ENCODE data around the gene PFN1. TPM values are rescaled to one million over a fixed set of nuclear protein-coding genes. Genes with fewer than 3 reads are reported as not detected.
A peak's percentile ranks its signal among the peaks of the same experiment; 100 is the strongest.

The PFN1 gene
- total RNA-seq, 2 donors from 2014 or later, result 1,225 to 1,232 TPM

GRCh38 chr17:4973256-4974114 lies 25.2 kb upstream of the PFN1 start:
- DNase-seq, result no peak
- H3K4me1 Mint-ChIP-seq (ENCODE audit: low read depth), result peaks cover 33% of the 10 kb centered on the region
- H3K36me3 Mint-ChIP-seq (ENCODE audit: insufficient read depth in 2 of 2), result peaks cover 14 to 38% of the 10 kb centered on the region in 2 donors
- no peaks in the 10 kb centered on the region for H3K27me3 Mint-ChIP-seq (ENCODE audit: low read depth)
- no peak for ATAC-seq (replicated peaks in 1 of 2)
- peak overlapping the region; percentile 20 for H3K27ac Mint-ChIP-seq
- no peak overlapping the region for H3K4me3 Mint-ChIP-seq
- H3K9me3 Mint-ChIP-seq, result no peaks in the 10 kb centered on the region

GRCh38 chr17:4972752-4973151 lies 24.4 kb upstream of the PFN1 start:
- Mint-ChIP-seq H3K36me3 (ENCODE audit: insufficient read depth in 2 of 2) (peaks cover 14 to 38% of the 10 kb centered on the region in 2 donors), H3K27me3 (ENCODE audit: low read depth) (no peaks in the 10 kb centered on the region), H3K9me3 (no peaks in the 10 kb centered on the region), H3K4me1 (ENCODE audit: low read depth) (peaks cover 33% of the 10 kb centered on the region), H3K27ac (no peak overlapping the region), H3K4me3 (no peak overlapping the region)
- ATAC-seq (replicated peaks in 1 of 2) (no peak), DNase-seq (no peak)

- Mint-ChIP-seq H3K27ac (no peak overlapping the region), H3K36me3 (ENCODE audit: insufficient read depth in 2 of 2) (peaks cover 14 to 38% of the 10 kb centered on the region in 2 donors), H3K9me3 (no peaks in the 10 kb centered on the region), H3K27me3 (ENCODE audit: low read depth) (no peaks in the 10 kb centered on the region), H3K4me3 (no peak overlapping the region), H3K4me1 (ENCODE audit: low read depth) (peaks cover 33% of the 10 kb centered on the region)
- ATAC-seq (replicated peaks in 1 of 2) (no peak), DNase-seq (no peak)
Observed at GRCh38 chr17:4972322-4972721, 24.0 kb upstream of the PFN1 start.

GRCh38 chr17:4971826-4972225 lies 23.5 kb upstream of the PFN1 start:
- Mint-ChIP-seq H3K27ac (peak overlapping the region; percentile 33), H3K27me3 (ENCODE audit: low read depth) (no peaks in the 10 kb centered on the region), H3K4me3 (no peak overlapping the region), H3K4me1 (ENCODE audit: low read depth) (peaks cover 33% of the 10 kb centered on the region), H3K9me3 (no peaks in the 10 kb centered on the region), H3K36me3 (ENCODE audit: insufficient read depth in 2 of 2) (peaks cover 14 to 38% of the 10 kb centered on the region in 2 donors)
- no peak for DNase-seq
- no peak for ATAC-seq (replicated peaks in 1 of 2)

GRCh38 chr17:4970273-4970672 lies 21.9 kb upstream of the PFN1 start:
- no peak for ATAC-seq (replicated peaks in 1 of 2)
- H3K9me3 Mint-ChIP-seq, result peaks cover 0 to under 1% of the 10 kb centered on the region in 2 donors
- H3K27me3 Mint-ChIP-seq (ENCODE audit: low read depth), result no peaks in the 10 kb centered on the region
- no peak for DNase-seq
- peaks cover 19 to 45% of the 10 kb centered on the region in 2 donors for H3K36me3 Mint-ChIP-seq (ENCODE audit: insufficient read depth in 2 of 2)
- peaks cover 47% of the 10 kb centered on the region for H3K4me1 Mint-ChIP-seq (ENCODE audit: low read depth)
- H3K4me3 Mint-ChIP-seq, result peak overlapping the region in 1 of 2 donors; percentile 52
- peak overlapping the region; percentile 89 for H3K27ac Mint-ChIP-seq

- no peaks in the 10 kb centered on the region for H3K27me3 Mint-ChIP-seq (ENCODE audit: low read depth)
- peak; percentile 14 to 25 for ATAC-seq (replicated peaks in 1 of 2)
Observed at GRCh38 chr17:4969551-4970173, 21.3 kb upstream of the PFN1 start.

GRCh38 chr17:4969047-4969550 lies 20.8 kb upstream of the PFN1 start:
- H3K9me3 Mint-ChIP-seq, result peaks cover 0 to 1% of the 10 kb centered on the region in 2 donors
- H3K36me3 Mint-ChIP-seq (ENCODE audit: insufficient read depth in 2 of 2), result peaks cover 21 to 43% of the 10 kb centered on the region in 2 donors
- DNase-seq, result peak; percentile 74 to 76
- ATAC-seq (replicated peaks in 1 of 2), result peak; percentile 57 to 65
- no peak overlapping the region for H3K27ac Mint-ChIP-seq
- H3K4me1 Mint-ChIP-seq (ENCODE audit: low read depth), result peaks cover 51% of the 10 kb centered on the region
- no peak overlapping the region for H3K4me3 Mint-ChIP-seq
- H3K27me3 Mint-ChIP-seq (ENCODE audit: low read depth), result no peaks in the 10 kb centered on the region

More at GRCh38 chr17:4969551-4970173, 21.3 kb upstream of the PFN1 start:
- Mint-ChIP-seq H3K9me3 (peaks cover 0 to 1% of the 10 kb centered on the region in 2 donors), H3K4me1 (ENCODE audit: low read depth) (peaks cover 51% of the 10 kb centered on the region), H3K4me3 (no peak overlapping the region), H3K36me3 (ENCODE audit: insufficient read depth in 2 of 2) (peaks cover 21 to 47% of the 10 kb centered on the region in 2 donors), H3K27ac (no peak overlapping the region)
- peak; percentile 59 to 60 for DNase-seq

GRCh38 chr17:4968486-4969046 lies 20.2 kb upstream of the PFN1 start:
- H3K9me3 Mint-ChIP-seq, result peaks cover 0 to 1% of the 10 kb centered on the region in 2 donors
- H3K27ac Mint-ChIP-seq, result no peak overlapping the region
- H3K4me3 Mint-ChIP-seq, result no peak overlapping the region
- DNase-seq (peak; percentile 49 to 53), ATAC-seq (replicated peaks in 1 of 2) (no peak)
- H3K36me3 Mint-ChIP-seq (ENCODE audit: insufficient read depth in 2 of 2), result peaks cover 21 to 40% of the 10 kb centered on the region in 2 donors
- H3K4me1 Mint-ChIP-seq (ENCODE audit: low read depth), result peaks cover 51% of the 10 kb centered on the region
- H3K27me3 Mint-ChIP-seq (ENCODE audit: low read depth), result no peaks in the 10 kb centered on the region

- Mint-ChIP-seq H3K27ac (peak within 1 kb of the TSS; percentile 74), H3K36me3 (ENCODE audit: insufficient read depth in 2 of 2) (peaks cover 21 to 37% of the 10 kb centered on the region in 2 donors)
Observed at GRCh38 chr17:4967539-4968485, 19.5 kb upstream of the PFN1 start, which contains the start of gene SPAG7. Gene SPAG7, minus strand, starts transcription at chr17:4967817. Its CDS starts 13 bp downstream, at chr17:4967804.

GRCh38 chr17:4966844-4967538 lies 18.7 kb upstream of the PFN1 start:
- ATAC-seq (replicated peaks in 1 of 2), result peak; percentile 67 to 73
- no peaks in the 10 kb centered on the region for H3K27me3 Mint-ChIP-seq (ENCODE audit: low read depth)
- peak overlapping the region; percentile 74 for H3K27ac Mint-ChIP-seq
- peaks cover 0 to 1% of the 10 kb centered on the region in 2 donors for H3K9me3 Mint-ChIP-seq
- DNase-seq, result peak; percentile 84 to 92
- peaks cover 21 to 35% of the 10 kb centered on the region in 2 donors for H3K36me3 Mint-ChIP-seq (ENCODE audit: insufficient read depth in 2 of 2)
- peaks cover 49% of the 10 kb centered on the region for H3K4me1 Mint-ChIP-seq (ENCODE audit: low read depth)
- no peak overlapping the region for H3K4me3 Mint-ChIP-seq

More at GRCh38 chr17:4967539-4968485, 19.5 kb upstream of the PFN1 start, which contains the start of gene SPAG7:
- Mint-ChIP-seq H3K4me3 (no peak within 1 kb of the TSS), H3K9me3 (peaks cover 0 to 1% of the 10 kb centered on the region in 2 donors), H3K27me3 (ENCODE audit: low read depth) (no peaks in the 10 kb centered on the region), H3K4me1 (ENCODE audit: low read depth) (peaks cover 51% of the 10 kb centered on the region)
- ATAC-seq (replicated peaks in 1 of 2) (peak; percentile 67 to 69), DNase-seq (peak; percentile 93 to 95)

GRCh38 chr17:4965311-4965986 lies 17.1 kb upstream of the PFN1 start:
- Mint-ChIP-seq H3K36me3 (ENCODE audit: insufficient read depth in 2 of 2) (peaks cover 17 to 23% of the 10 kb centered on the region in 2 donors), H3K27ac (peak overlapping the region; percentile 2), H3K27me3 (ENCODE audit: low read depth) (no peaks in the 10 kb centered on the region), H3K9me3 (peaks cover 0 to 1% of the 10 kb centered on the region in 2 donors), H3K4me1 (ENCODE audit: low read depth) (peaks cover 38% of the 10 kb centered on the region), H3K4me3 (no peak overlapping the region)
- ATAC-seq (replicated peaks in 1 of 2) (no peak), DNase-seq (no peak)
